Gastroesophageal sphincter (tissue), 3 donors: Measurements from ENCODE around the gene SLC22A7.

Experiments
- CTCF ChIP-seq, 4 experiments: fragments of 200-600 bp in 2 of 4; fragments of 450-650 bp in 2 of 4; sonication (generic) in 1 of 4; IDR thresholded peaks; one replicate each; pipeline ENCODE4 v1.5.1; 2017 to 2019; ENCODE audit warnings: antibody characterized with exemption in 4 of 4, mild to moderate bottlenecking in 2 of 4, moderate library complexity in 2 of 4
- EP300 ChIP-seq: sonication (generic); formaldehyde crosslinking; IDR thresholded peaks from one replicate; pipeline ENCODE4 v1.6.1; 2017; ENCODE audit warnings: antibody characterized with exemption, mild to moderate bottlenecking
- POLR2A ChIP-seq, 2 donors: fragments of 450-650 bp; IDR thresholded peaks; one replicate each; pipeline ENCODE4 v1.6.1; 2017; ENCODE audit warnings: antibody characterized with exemption in 2 of 2, mild to moderate bottlenecking in 2 of 2, moderate library complexity in 1 of 2
- POLR2AphosphoS5 ChIP-seq: sonication (generic); formaldehyde crosslinking; IDR thresholded peaks from one replicate; pipeline ENCODE4 v1.6.1; 2017; ENCODE audit warnings: antibody characterized with exemption

DNA sequence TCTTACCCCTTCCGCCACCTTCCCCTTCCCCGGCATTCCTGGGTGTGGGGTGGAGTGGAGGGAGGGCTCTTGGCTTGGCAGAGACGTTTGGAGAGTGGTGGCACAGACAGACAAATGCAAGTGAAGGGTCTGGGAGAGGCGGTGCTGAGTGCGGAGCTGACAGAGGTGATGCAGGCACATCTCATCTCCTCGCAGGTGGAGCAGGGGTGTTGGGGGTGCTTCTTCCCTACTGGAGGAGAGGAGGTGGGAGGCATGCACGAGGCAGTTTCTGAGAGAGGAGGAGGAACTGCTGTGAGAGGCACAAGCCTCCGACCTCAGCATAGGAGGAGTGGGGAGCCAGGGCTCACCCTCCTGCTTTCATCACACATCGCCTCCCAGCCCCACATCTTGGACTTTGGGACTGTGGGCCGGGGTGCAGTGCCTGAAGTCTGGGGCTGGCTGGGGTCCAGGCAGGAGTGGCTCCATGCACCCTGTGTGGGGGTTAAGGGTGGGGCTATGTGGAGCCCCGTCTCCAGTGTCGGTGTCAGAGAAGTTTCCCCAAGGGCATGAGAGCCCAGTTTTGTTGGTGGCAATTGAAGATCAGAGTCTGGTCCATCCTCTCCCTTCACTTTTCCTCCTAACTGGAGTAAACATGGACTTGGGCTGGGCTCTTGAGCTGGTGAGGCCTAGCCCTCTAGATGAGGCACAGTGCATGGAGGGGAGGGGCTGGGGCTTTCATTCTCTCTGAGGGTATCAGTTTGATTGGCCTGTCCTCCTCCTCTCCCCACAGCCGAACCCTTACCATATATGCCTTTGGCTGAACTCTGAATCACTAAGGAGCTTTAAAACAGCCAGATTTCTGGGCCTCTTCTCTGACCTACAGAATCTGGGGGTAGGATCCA, 20.2 kb upstream of the SLC22A7 start:
- no peak for TF ChIP-seq CTCF (IDR thresholded peaks at IDR 0.05)
- TF ChIP-seq POLR2AphosphoS5, result no peak
- TF ChIP-seq POLR2A (IDR thresholded peaks at IDR 0.05), result no peak
- no peak for TF ChIP-seq EP300
